GM21825 (cell line): ENCODE results near the gene ZBTB44.
"Not testable (repeated sequence)": the region's sequence is repeated elsewhere in the genome, so short reads cannot be mapped to it uniquely, and the experiment has no call there.

Experiments used
- ATAC-seq: cut with Tn5 transposase; IDR thresholded peaks from one replicate; pipeline ENCODE4 v1.9.1; 2021; ENCODE audit warnings: mild to moderate bottlenecking, moderate library complexity; ENCODE audit not compliant: unreplicated experiment

Gene ZBTB44

DNA sequence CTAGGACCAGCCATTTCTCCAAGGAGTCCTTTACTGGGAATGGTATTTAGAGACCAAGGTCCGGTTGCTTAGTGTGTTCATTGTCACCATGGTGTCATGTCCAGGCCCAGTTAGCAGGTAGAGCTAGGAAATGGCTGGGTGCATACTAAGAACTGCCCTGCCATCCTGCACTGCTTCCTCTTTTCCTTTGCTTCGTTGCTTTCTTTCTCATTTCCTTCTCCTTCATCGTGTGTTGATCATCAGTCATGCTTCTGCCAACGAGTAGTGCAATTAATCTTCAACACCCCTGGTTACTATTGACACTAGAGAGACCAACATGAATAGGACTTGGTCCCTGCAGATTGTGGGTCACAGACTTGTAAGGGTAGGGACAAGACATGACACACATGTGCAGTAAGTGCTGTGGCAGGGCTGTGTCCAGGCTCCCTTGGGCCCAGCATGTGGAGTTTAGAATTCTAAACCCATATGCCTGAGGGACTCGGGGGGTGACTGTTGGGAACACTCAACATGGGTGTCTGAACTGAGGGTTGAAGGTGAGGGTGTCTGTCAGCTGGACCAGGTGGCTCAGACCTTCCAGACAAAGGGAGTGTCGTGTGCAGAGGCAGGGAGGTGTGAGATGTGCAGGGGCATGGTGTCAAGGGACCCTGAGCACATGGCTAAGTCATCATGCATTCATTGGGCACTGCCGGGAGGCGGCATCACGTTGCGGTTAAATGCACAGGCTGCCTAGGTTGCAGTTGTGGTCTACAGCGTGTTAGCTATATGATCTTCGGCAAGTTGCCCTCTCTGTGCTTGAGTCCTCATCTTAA lies 112.5 kb downstream of the ZBTB44 start:
- ATAC-seq, result no peak

DNA sequence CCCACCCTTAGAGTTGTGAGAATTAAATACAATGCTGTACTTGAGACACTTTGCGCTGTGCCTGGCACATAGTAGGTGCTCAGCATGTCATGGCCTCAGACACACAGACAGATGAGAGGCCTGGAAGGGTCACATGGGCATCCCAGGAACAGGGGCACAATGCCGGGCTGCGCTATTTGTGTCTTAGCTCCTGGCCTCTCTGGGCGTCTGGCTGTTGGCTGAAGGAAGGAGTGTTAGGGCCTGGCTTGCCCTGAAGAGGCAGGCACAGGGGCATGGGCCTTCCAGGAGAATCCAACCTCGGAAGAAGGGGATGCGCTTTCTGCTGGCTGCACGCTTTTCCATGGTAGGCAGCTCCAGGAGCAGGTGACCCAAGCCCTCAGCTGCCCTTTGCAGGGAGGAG lies 113.7 kb downstream of the ZBTB44 start:
- no peak for ATAC-seq

DNA sequence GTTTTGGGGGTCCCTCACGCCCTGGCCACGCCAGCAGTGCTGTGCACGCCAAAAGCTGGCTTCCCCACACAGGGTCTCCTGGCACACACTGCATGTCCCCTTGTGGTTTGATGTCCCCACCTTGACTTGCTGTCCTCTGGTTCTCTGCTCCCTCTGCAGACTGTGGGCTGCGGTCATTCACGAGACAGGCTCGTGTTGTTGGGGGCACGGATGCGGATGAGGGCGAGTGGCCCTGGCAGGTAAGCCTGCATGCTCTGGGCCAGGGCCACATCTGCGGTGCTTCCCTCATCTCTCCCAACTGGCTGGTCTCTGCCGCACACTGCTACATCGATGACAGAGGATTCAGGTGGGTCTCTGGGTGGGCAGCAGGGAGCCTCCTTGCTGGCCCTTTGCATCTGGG lies 114.9 kb downstream of the ZBTB44 start:
- no peak for ATAC-seq

GRCh38 chr11:130198964-130199363 lies 115.8 kb downstream of the ZBTB44 start:
- ATAC-seq, result no peak

DNA sequence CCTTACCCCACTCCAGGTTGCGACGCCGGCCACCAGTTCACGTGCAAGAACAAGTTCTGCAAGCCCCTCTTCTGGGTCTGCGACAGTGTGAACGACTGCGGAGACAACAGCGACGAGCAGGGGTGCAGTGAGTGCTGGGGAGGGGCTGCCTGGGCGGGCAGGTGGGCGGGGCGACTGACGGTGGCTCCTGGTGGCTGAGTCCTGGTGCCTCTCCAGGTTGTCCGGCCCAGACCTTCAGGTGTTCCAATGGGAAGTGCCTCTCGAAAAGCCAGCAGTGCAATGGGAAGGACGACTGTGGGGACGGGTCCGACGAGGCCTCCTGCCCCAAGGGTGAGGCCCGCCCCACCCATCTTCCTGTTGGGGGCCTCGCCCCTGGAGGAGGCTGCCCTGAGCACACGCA lies 116.4 kb downstream of the ZBTB44 start:
- ATAC-seq, result no peak

GRCh38 chr11:130197386-130198035 lies 117.2 kb downstream of the ZBTB44 start:
- ATAC-seq, result no peak

DNA sequence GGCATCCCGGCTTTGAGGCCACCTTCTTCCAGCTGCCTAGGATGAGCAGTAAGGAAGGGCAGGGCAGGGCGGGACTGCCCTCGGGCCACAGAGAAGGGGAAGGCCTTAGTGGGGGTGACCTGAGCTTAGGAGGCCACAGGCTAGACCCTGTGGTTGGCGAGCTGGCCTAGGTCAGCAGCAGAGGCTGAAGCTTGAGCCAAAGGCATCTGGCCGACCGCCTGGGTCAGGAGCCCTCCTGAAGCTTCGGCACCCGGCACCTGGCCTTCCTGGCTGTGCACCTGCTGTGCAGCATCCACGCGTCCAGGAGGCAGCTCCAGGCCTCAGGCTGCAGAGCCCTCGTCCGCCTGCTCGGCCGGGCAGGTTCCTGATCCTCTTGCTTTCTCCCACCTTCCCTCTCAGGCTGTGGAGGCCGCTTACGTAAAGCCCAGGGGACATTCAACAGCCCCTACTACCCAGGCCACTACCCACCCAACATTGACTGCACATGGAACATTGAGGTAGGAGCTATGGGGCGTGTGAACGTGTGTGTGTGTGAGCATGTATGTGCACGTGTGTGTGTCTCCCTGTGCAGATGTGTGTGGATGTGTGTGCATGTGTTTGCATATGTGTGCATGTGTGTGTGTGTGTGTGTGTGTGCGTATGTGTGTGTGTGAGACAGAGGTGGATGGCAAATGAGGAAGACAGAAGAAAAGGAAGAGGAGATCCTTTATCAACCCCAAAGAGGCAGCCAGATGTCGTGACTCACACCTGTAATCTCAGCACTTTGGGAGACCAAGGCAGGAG lies 120.3 kb downstream of the ZBTB44 start:
- no peak for ATAC-seq

- not testable (repeated sequence) for ATAC-seq
Observed at GRCh38 chr11:130193551-130193950, 121.2 kb downstream of the ZBTB44 start.

DNA sequence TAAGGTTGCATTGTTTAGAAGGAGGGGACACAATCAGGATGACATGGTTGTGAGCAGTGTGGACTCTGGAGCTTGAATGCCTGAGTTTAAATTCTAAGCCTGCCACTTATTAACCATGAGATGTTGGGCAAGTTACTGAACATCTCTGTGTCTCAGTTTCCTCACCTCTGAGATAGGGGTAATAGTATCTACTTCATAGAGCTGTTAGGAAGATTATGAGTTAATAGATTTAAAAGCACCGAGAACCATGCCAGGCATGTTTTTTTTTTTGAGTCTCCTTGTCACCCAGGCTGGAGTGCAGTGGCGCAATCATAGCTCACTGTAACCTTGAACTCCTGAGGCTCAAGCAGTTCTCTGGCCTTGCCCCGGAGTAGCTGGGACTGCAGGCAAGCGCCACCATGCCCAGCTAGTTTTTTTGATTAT lies 121.9 kb downstream of the ZBTB44 start:
- ATAC-seq, result no peak

DNA sequence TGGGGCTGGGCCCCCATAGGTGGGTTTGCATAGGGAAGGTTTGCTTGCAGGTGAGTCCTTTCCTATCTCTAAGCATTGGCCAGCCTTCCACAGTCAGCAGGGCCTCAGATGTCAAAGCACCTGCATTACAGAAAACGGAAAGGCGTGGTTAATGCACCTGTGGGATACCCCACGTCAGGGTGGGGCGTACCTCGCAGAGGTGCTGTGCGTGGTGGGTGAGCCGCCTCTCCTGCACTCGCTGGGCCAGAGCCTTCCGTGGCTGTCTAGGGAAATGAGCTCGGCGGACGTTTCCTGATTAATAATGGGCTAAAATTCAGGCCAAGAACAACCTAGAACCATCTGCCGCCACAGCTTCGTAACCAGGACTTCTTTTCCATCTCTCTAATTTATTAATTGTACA lies 122.8 kb downstream of the ZBTB44 start:
- no peak for ATAC-seq

- ATAC-seq, result no peak
Observed at GRCh38 chr11:130190371-130190881, 124.3 kb downstream of the ZBTB44 start.

GRCh38 chr11:130189492-130190210 lies 125.1 kb downstream of the ZBTB44 start:
- no peak for ATAC-seq

- no peak for ATAC-seq
Observed at GRCh38 chr11:130188585-130189347, 126.0 kb downstream of the ZBTB44 start.

GRCh38 chr11:130188047-130188446 lies 126.7 kb downstream of the ZBTB44 start:
- no peak for ATAC-seq

- no peak for ATAC-seq
Observed at GRCh38 chr11:130187096-130187495, 127.6 kb downstream of the ZBTB44 start.

GRCh38 chr11:130183878-130184610 lies 130.7 kb downstream of the ZBTB44 start:
- no peak for ATAC-seq

GRCh38 chr11:130181295-130182272 lies 133.1 kb downstream of the ZBTB44 start:
- ATAC-seq, result peak; percentile 57

- ATAC-seq, result no peak
Observed at GRCh38 chr11:130180896-130181294, 133.8 kb downstream of the ZBTB44 start.
